ENCODE data around the gene REG3G. TPM values are rescaled to one million over a fixed set of nuclear protein-coding genes. Genes with fewer than 3 reads are reported as not detected.

REG3G gene
- total and polyA plus RNA-seq, 5 donors from 2014 or later, result not detected

Other genes with a start within 250 kb of the REG3G start
- gene REG1B, start 62.3 kb downstream of the REG3G start, total RNA-seq, result not detected
- not detected for gene REG1B, start 62.3 kb downstream of the REG3G start, polyA plus RNA-seq
- gene REG1A, start 94.8 kb downstream of the REG3G start, total RNA-seq, result not detected
- not detected for gene REG1A, start 94.8 kb downstream of the REG3G start, polyA plus RNA-seq
- gene REG3A, start 134.1 kb downstream of the REG3G start, total RNA-seq, result not detected
- not detected for gene REG3A, start 134.1 kb downstream of the REG3G start, polyA plus RNA-seq

Measured in CD4-positive, CD25-positive, alpha-beta regulatory T cell (primary cell).